Measurements from ENCODE around the gene LINGO3.

The LINGO3 gene

DNA sequence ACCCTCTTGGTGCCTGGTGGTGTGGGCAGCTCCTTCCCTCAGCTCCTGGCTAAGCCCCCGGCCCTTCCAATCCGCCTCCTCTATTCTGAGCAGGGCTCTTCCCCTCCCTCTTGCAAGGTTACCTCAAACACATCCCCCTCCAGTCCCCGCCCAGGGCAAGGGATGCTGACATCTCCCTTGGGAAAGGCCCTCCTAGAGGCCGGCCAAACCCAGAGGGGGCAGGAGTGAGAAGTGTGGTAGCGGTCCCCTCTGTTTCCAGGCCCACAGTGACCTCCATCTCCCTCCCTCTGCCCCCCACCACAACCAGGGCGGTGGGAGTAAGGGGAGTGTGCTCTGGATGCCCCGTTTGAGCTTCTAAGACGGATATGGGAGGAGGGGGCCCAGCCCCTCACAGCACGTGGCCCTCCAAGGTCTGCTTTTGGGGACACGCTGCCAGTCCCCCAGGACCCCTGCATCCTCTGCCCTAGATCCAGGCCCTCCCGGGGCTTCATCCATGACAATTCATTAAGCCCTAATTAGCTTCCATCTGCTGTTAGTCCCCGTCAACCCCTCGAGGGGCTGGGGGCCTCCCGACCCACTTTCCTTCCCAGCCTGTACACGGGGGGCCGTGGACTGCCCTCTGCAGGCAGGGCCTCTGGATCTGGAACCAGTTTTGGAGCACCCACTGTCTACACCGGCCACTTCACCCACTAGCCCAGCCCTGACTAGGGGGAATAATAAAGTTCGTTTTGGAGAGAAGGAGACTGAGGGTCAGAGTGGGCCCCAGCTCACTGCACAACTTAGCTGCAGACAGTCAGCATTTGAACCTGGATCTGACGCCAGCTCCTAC lies 2.3 kb downstream of the LINGO3 start:
- no peak for DNase-seq (ENCODE audit: low read depth)

DNA sequence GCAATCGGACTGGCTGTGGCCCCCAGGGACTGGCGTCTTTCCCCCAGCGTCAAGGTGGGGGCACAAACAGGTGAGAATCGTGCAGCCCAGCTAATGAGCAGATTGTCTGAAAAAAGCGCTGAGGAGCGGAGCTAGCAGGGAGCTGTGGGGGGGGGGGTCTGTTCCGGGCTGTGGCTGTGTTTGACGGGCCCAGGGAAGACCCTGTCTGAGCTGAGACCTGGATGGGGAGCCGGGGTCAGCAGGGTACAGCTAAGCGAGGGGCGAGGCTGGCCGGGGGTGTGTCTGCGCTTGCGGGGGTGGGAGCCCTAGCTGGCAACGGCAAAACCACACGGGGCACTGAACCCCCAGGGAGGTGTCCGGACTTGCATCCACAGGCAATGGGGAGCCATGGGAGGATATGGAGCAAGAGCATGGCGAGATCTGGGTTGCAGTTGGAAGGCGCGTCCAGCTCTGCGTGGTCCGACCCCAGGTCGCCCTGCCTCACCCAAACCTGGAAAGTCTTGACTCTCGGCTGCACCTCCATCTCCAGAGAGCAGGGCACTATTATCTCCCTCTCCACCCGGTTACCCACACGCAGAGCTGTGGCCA lies 4.6 kb downstream of the LINGO3 start:
- no peak for DNase-seq (ENCODE audit: low read depth)

DNA sequence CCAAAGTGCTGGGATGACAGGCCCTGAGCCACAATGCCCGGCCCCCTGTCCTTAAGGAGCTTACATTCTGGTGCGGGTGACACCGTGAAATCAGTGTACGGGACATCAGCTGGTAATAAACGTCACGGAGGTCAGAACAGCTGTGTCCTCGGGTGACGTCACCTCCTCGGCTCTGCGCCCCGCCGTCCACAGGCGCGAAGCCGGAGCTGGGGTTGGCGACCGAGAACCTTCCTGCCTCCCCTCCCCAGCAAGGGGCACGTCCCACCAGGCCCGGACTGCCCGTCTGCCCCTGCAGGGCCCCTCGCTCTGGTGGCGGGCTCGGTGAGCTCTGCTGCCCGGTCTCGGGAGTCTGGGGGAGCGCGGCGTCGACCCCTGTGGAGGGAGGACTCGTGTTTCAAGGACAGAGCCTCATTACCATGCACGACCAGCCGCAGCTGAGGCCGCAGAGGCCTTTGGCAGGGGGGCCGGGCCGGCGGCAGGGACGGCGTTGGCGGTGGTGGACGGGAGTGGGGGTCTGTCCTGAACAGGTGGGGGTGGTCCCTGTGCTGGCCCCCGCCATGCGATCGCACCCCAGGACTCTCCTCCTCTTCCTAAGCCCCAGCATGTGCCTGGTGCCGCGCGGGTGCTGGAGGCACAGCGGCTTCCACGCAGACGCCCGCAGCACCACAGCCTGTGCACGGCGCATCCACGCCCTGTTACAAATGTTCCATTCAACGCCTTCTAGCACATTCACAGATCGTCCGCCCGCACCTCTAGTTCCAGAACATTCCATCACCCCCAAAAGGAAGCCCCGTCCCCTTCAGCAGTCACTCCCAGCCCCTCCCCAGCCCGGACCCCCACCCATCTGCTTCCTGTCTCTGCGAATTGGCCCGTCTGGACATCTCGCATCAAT lies 5.4 kb downstream of the LINGO3 start:
- no peak for DNase-seq (ENCODE audit: low read depth)

DNA sequence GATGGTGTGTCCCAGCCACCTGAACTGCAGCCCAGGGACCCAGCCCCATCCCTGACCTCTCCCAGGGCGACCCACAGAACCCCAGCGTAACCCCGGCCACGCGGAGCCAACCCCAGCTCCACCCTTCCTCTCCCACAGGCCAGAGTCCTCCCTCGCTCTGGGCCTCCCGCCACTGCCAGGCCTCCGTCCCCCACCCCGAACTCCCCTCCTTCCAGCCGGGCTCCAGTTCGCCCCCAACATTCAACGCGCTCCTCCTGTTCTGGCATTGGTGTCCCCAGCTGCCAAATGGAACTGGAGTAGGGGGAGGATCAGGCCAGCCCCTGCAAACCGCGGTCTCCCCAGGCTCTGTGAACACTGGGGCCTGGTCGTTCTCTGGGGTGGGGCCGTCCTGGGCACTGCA lies 7.4 kb downstream of the LINGO3 start:
- DNase-seq (ENCODE audit: low read depth): no peak

DNA sequence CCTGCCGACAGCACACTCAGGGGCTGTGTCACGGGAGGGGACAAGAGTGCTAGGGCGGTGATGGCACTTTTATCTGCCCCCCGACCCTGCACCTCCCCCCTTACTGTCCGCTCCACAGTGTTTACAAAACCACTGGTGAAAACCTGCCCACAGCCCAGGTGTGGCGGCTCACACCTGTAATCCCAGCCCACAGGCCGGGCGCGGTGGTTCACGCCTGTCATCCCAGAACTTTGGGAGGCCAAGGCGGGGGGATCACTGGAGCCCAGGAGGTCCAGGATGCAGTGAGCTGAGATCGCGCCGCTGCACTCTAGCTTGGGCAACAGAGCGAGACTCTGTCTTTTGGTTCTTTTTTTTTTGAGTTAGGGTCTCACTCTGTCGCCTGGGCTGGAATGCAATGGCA lies 11.8 kb downstream of the LINGO3 start:
- DNase-seq (ENCODE audit: low read depth): no peak

DNA sequence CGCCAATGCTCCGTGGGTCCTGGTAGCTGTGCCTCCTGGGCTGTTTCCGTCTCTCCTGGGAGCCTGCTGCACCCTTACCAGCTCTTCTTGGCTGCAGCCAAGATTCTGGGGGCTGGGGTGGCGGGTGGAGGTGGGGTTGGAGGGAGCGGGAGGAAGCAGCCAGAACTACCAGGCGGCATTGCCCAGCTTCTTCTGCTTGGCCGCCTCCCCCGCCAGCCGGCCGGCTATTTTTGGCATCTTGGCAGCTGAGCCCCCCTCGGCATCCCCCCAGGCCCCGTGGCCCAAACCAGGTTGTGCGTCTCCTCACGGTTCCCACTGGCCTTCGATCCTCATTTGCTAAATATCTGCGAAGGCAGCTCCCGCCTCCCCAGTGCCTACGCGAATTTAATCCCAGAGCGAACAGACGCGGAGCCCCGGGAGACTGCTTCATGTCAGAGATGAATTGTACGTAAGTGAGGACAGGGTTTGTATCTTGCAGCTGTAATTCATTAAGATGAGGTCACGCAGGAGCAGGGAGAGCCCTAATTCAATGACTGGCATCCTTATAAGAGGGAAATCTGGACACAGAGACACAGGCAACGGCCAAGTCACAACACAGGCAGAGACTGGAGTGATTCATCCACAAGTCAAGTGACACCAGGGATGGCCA lies 13.1 kb downstream of the LINGO3 start:
- no peak for DNase-seq (ENCODE audit: low read depth)

DNA sequence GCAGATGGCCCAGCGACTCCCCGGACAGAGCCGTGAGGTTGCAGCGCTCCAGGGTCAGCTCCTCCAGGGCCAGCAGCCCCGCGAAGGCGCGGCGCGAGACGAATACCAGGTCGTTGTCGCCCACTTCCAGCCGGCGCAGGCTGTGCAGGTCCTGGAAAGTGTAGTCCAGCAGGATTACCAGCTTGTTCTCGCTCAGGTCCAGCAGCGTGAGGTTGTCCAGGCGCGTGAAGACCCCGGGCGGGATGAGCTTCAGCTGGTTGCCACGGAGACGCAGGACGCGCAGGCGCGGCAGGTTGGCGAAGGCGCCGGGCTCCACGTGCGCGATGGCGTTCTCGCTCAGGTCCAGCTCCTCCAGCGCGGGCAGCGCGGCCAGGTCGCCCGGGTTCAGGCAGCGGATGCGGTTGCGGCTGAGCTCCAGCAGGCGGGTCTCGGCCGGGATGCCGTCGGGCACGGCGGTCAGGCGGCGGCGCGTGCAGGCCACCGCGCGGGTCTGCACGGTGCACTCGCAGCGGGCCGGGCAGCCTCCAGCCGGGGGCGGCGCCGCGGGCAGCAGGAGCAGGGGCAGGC lies 16.7 kb downstream of the LINGO3 start:
- no peak for DNase-seq (ENCODE audit: low read depth)

DNA sequence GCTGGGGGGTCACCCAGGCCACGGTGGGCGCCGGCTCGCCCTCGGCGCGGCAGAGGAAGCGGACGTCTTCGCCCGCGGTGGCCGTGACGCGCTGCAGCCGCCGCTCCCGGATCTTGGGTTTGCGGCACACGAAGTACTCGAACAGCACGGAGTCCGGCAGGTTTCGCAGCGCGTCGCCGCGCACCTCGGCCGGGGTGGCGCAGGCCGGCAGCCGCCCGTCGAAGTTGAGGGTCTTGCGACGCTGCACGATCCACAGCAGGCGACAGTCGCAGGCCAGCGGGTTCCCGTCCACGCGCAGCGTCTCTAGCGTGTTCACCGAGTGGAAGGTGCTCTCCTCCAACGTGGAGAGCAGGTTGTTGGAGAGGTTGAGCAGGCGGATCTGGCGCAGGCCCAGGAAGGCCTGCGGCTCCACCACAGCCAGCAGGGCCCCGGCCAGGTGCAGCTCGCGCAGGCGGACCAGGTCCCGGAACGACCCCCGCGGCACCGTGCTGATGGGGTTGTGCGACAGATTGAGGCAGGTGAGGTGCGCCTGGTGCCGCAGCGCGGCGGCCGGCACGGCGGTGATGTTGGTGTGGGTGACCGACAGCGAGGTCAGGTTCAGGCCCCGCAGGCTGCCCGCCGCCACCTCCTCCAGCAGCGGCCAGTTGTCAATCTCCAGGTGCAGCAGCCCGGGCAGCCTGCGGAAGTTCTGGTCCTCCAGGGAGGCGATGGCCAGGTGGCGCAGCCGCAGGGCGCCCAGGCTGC lies 17.3 kb downstream of the LINGO3 start:
- no peak for DNase-seq (ENCODE audit: low read depth)

DNA sequence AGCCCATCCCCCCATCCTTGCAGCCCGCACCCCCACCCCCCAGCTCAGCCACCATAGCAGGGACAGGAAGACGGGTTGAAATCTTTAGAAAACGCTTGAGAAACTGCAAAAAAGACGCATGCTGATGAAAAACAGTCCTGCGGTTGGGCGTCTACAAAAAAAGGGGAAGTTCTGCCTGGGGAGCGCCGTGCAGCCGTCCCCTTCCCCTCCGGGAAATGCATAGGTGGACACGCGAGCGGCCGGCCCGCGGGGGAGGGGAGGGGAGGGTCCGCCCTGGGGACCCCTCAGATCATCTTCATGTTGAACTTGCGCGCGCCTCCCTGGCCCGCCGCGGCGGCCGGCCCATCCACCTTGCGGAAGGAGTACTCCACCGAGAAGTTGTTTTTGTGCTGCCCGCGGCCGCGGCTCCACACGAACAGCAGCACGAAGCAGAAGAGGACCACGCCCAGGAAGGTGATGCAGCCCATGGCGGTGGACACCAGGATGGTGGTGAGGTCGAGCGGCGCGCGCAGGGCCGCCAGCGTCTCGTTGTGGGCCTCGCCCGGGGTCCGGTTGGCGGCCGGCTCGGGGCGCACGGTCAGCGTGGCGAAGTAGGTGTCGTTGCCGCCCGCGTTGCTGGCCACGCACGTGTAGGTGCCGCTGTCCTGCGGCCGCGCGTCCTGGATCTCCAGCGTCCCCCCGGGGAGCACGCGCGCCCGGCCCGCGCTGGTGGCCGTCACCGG lies 18.1 kb downstream of the LINGO3 start:
- DNase-seq (ENCODE audit: low read depth): no peak

DNA sequence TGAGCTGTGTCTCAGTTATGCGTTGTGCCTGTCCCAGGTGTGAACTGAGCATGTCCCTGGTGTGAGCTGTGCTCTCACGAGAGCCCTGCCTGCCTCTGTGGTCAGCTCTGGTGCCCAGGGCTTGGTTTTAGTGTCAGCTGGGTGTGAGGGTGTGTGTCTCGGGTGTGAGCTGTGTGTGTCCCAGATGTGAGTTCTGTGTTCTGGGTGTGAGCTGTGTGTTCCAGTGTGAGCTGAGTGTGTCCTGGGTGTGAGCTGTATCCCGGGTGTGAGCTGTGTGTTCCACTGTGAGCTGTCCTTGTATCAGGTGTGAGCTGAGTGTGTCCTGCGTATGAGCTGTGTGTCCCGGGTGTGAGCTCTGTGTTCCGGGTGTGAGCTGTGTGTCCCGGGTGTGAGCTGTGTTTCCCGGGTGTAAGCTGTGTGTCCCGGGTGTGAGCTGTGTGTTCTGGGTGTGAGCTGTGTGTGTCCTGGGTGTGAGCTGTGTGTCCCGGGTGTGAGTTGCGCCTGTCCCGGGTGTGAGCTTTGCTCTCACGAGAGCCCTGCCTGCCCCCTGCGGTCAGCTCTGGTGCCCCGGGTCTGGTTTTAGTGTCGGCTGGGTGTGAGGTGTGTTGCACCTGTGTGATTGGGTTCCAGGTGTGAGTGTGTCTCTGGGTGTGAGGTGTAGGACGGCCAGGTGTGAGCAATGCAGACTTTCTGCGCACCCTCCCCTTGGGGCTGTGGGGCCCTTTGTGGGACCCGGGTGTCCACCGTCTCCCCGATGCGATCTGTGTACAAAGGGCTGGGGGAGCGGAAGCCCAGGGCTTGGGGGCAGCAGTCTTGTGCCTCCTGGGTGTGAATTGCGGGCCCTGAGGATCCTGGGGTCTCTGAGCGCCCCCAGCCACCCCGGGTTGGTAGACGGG lies 18.9 kb downstream of the LINGO3 start:
- DNase-seq (ENCODE audit: low read depth): no peak

DNA sequence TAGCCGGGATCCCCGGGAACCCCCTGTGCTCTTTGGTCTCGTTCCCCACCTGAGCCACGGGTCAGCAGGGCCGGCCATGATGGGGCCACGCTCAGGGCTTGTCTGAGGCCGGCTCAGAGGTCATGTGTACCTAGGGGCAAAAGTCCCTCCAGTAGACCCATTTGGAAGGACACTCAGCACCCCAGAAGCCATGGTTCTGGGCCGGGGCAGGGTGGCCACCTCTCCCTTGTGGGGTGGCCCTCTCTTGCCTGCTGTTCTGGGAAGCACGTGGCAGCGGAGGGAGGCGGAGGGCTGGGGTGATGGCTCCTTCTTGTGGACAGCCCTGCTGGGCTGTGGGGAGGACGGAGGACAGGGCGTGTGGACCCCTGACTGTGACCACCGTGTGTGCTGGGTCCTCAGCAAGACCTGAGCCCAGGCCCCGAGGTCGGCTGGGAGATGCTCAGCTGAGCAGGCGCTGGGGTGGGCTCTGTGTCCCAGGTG lies 19.6 kb downstream of the LINGO3 start:
- no peak for DNase-seq (ENCODE audit: low read depth)

DNA sequence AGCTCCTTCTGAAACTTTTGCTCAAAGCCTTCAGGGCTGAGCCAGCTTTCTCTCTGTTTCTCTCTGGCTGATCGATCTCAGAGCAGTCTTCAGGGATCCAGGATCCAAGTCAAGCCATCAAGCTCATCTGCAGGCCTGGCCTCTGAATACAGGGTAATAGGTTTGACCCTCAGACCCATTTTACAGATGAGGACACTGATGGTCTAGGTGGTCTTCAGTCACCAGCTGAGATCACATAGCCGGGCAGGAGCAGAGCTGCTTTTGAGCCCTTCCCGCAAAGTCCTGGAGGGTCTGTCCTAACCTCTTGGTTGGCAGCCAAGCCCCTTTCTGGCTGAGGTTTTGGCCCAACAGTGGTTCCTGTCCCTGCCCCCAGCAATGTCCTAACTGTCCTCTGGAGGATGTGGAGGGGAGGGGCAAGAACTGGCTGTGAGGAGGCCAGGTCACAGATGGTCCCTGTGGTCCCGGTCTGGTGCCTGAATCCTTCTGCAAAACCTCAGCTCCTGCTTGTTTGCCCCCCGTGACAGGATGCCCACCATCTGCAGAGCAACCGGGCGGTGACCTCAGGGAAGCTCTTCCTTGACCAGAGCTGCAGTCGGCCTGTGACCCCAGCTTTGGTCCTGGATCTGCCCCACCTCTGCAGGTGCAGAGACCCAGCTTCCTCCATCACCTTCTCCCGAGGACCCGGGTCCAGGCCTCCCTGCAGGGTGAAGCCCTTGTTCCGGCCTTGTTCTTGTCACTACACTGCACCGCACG lies 20.2 kb downstream of the LINGO3 start:
- DNase-seq (ENCODE audit: low read depth): no peak

DNA sequence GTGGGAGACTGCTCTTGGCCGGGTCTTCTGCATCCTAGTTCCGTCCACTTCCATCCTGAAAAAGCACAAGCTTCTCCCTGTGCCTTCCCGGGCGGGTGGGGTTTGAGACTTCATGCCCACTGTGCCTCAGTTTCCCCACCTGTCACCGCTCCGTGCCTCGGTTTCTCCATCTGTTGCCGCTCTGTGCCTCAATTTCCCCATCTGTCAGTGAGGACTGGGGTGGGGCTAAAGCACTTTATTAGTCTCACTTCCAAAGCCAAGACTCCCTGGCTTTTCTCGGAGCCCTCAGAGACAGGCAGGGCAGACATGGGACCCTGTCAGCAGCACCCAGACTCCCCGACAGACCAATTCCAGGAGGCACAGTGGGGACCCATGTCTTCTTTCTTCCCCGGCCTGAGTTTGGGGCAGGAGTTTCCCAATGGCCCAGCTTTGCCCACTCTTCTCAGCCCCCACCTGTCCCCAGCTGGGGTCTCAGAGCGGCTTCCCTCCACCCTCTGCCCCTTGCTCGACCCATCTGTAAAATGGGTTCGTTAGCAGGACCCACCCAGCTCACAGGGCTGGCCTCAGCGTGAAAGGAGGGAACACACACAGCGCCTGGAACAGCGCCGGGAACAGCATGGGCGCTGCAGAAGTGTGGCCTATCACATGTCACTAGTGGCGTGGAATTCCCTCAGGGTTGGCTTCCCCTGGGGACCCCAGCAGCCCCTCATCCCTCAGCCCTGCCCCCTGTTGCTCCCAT lies 21.4 kb downstream of the LINGO3 start:
- no peak for DNase-seq (ENCODE audit: low read depth)

DNA sequence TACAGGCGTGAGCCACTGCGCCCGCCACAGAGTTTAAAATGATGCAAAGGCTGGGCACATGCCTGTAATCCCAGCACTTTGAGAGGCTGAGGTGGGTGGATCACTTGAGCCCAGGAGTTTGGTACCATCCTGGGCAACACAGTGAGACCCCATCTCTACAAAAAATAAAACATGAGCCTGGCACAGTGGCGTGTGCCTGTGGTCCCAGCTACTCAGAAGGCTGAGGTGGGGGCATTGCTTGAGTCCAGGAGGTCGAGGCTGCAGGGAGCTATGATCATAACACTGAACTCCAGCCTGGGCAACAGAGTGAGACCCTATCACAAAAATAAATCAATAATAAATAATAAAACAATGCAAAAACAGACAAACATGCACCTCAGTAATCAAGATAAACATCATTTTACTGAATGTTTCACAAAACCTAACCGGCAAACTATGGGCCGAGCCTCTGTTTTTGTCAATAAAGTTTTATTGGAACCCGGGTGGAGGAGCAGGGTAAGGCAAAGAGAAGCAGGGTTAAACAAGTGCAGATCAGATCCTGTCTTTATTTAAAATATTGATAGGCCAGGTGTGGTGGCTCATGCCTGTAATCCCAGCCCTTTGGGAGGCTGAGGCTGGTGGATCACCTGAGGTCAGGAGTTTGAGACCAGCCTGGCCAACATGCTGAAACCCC lies 24.0 kb downstream of the LINGO3 start:
- DNase-seq (ENCODE audit: low read depth): no peak

DNA sequence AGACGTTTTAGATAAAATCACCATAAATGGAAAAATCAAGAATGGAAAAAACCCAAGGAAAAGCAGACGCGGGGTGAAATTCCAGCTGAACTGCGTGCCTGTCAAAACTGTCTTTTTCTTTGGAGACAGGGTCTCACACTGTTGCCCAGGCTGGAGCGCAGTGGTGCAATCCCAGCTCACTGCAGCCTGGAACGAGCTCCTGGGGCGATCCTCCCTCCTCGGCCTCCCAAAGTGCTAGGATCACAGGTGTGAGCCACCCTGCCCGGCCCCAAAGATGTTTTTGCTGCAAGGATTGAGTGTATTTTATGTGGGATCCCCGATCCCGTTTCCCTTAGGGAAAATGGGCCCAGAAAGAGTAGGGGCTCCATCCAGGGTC lies 25.1 kb downstream of the LINGO3 start:
- no peak for DNase-seq (ENCODE audit: low read depth)

DNA sequence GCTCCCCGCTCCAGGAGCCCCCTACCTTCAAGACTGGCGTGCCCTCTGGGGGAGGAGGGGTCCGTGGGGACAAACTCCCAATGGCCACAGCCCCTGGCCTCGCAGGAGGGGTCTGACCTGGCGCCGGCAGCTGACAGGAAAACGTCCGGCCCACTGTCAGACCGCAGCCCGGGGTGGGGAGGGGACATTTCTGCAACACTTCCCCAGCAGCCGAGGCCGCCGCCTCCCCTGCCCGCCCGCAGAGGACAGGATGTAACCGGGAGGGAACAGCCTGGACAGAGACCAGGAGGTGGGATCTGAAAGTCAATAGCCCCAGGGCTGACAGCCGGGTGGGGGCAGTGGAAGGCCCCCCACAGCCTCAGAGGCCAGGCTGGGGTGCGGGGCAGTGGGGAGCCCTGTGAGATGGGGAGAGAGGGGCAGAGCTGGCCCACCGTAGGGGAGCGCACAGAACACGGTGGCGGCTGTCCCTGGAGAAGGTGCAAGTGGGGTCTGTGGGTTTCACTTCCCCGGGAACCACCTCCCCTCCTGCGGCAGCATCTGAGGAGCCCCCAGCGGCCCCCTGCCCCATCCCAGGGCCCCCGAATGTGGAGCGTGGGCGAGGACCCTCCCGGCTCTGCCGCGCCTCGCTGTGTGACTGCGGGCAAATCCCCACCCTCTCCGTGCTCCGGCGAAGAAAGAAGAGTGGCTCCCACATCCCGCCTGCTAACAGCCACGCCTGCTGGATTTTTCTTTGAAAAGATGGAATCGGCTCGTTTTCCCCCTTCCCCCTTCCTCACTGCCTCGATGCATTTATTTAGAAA lies 25.7 kb downstream of the LINGO3 start, which contains the start of gene PEAK3:
PEAK3 (minus strand) TSS at position 114 of the 800 bp plus-strand sequence. CDS start 1,244 bp downstream, outside the sequence.
- no peak for DNase-seq (ENCODE audit: low read depth)

All from activated T-cell treated with anti-CD3 and anti-CD28 coated beads for 24 hours (primary cell).